PC-9 (cell line): Measurements from ENCODE around the gene SH3RF3. TPM values are rescaled to one million over a fixed set of nuclear protein-coding genes. Genes with fewer than 3 reads are reported as not detected.

Experiments used
- BruUV-seq: library from RNA; stranded (reverse); fragments of 400-500 nt; replicated peaks from 2 replicates; lab custom pipeline; 2021; lab: Mats Ljungman, UMichigan
- CTCF ChIA-PET: fragments of 300-600 bp; sonication (Branson Sonifier 250); formaldehyde crosslinking; loops from one replicate; lab custom pipeline; 2022; ENCODE audit warnings: antibody characterized with exemption; lab: Charles Lee
- POLR2A ChIA-PET: fragments of 300-600 bp; sonication (Branson Sonifier 250); formaldehyde crosslinking; loops from one replicate; lab custom pipeline; 2022; ENCODE audit warnings: antibody characterized with exemption; ENCODE audit not compliant: unreplicated experiment; lab: Charles Lee
- DNase-seq, 2 experiments: peaks; one replicate each; pipeline versions ENCODE4 v3.0.0 to v3.0.0-alpha.2; 2015 to 2022; ENCODE audit warnings: mixed read lengths in 1 of 2
- H2AFZ ChIP-seq: fragments of 200-600 bp; sonication (generic); 2 replicates; pipeline ENCODE4 v1.8.1; 2017; ENCODE audit warnings: antibody characterized with exemption
- H3F3A ChIP-seq: fragments of 200-600 bp; sonication (generic); 2 replicates; pipeline ENCODE4 v1.8.1; 2017; ENCODE audit warnings: antibody characterized with exemption, mild to moderate bottlenecking, low read depth; ENCODE audit not compliant: insufficient read depth
- H3K27ac ChIP-seq: fragments of 200-600 bp; sonication (generic); 2 replicates; pipeline ENCODE4 v1.6.1; 2016; ENCODE audit warnings: mixed run types
- H3K27me3 ChIP-seq: fragments of 200-600 bp; sonication (generic); 2 replicates; pipeline ENCODE4 v1.6.1; 2016; ENCODE audit warnings: low read depth, mixed run types; ENCODE audit not compliant: insufficient read depth
- H3K36me3 ChIP-seq: fragments of 200-600 bp; sonication (generic); 2 replicates; pipeline ENCODE4 v1.6.1; 2016; ENCODE audit warnings: low read depth, mixed run types
- H3K4me1 ChIP-seq: fragments of 200-600 bp; sonication (generic); replicated peaks from 2 replicates; pipeline ENCODE4 v1.6.1; 2016; ENCODE audit warnings: mixed run types; ENCODE audit not compliant: insufficient read depth
- H3K4me2 ChIP-seq: fragments of 200-600 bp; sonication (generic); 2 replicates; pipeline ENCODE4 v1.6.1; 2017; ENCODE audit warnings: mixed run types
- H3K4me3 ChIP-seq: fragments of 200-600 bp; sonication (generic); 2 replicates; pipeline ENCODE4 v1.6.1; 2016; ENCODE audit warnings: mixed run types
- H3K79me2 ChIP-seq: fragments of 200-600 bp; sonication (generic); 2 replicates; pipeline ENCODE4 v1.6.1; 2017; ENCODE audit warnings: low read depth, mixed run types
- H3K9me2 ChIP-seq: fragments of 200-600 bp; sonication (generic); 2 replicates; pipeline ENCODE4 v1.8.1; 2017; ENCODE audit warnings: mild to moderate bottlenecking; ENCODE audit not compliant: insufficient read depth
- H3K9me3 ChIP-seq: fragments of 200-600 bp; sonication (generic); 2 replicates; pipeline ENCODE4 v1.8.1; 2016; ENCODE audit warnings: low read depth; ENCODE audit not compliant: insufficient read depth
- H4K20me1 ChIP-seq: fragments of 200-600 bp; sonication (generic); 2 replicates; pipeline ENCODE4 v1.8.1; 2017; ENCODE audit not compliant: insufficient read depth
- EZH2 ChIP-seq: fragments of 200-600 bp; sonication (generic); IDR thresholded peaks from 2 replicates; pipeline ENCODE4 v1.8.0; 2017; ENCODE audit warnings: antibody characterized with exemption, low read depth
- intact Hi-C: fragments of 100-400 bp; cut with micrococcal nuclease; formaldehyde crosslinking; loops from one replicate; pipeline ENCODE4 v1.10.0; 2022; ENCODE audit not compliant: unreplicated experiment
- total RNA-seq: library from RNA; stranded (reverse); gene quantifications from 2 replicates; pipeline ENCODE4 v1.2.3, GENCODE V29; 2021
- TF ChIP-seq, protein P1 (sequence below): fragments of 200-600 bp; sonication (generic); conservative IDR thresholded peaks from 2 replicates; pipeline ENCODE4 v1.6.1; 2017; ENCODE audit warnings: mixed run types, antibody characterized with exemption, mild to moderate bottlenecking, moderate library complexity

SH3RF3 gene
- total RNA-seq, 1 experiment from 2014 or later, result 6.1 TPM

DNA sequence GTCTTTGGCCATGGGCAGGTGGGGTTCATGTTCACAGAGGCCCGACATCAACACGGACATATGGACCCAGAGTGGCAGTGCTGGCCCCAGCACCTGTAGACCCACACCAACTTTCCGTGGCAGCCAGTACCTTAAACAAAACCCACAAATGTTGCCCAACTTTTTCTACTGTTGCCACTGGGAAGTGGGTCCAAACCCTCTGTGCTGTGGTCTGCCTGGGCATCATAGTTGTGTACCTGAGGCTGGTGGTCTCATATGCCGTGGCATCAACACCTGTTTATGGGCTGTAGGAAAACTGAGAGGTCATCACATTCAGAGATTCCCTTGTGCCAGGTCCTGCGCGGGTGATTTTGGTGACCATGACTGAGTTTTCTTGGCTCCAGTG lies 79.9 kb downstream of the SH3RF3 start:
- Histone ChIP-seq H3K27ac (peak overlapping the region; percentile 55), H3K27me3 (no peaks in the 10 kb centered on the region), H3K79me2 (peaks cover 62% of the 10 kb centered on the region), H4K20me1 (0 out of 2 replicates have a peak, but pooled peaks cover 4% of the 10 kb centered on the region), H3K36me3 (no peaks in the 10 kb centered on the region), H3K9me3 (no peaks in the 10 kb centered on the region), H3F3A (peaks cover 36% of the 10 kb centered on the region; the same call in 1 of the 2 replicates), H3K4me1 (peaks cover 65% of the 10 kb centered on the region), H2AFZ (no peak overlapping the region), H3K4me3 (peak overlapping the region; percentile 2; the same call in 1 of the 2 replicates), H3K4me2 (peak overlapping the region; percentile 65), H3K9me2 (no peaks in the 10 kb centered on the region)
- no TSS peak for BruUV-seq
- ChIA-PET CTCF (interaction anchor here (0.7 kb wide), 1 partner anchor 199 kb away, joined by 4 read pairs; no protein-coding TSS in a partner anchor), POLR2A (interaction anchor here (0.6 kb wide), 1 partner anchor 270 kb away, joined by 4 read pairs; no protein-coding TSS in a partner anchor)
- intact Hi-C loops, result no loop called here
- no peak for TF ChIP-seq EZH2
- TF ChIP-seq, protein P1, sequence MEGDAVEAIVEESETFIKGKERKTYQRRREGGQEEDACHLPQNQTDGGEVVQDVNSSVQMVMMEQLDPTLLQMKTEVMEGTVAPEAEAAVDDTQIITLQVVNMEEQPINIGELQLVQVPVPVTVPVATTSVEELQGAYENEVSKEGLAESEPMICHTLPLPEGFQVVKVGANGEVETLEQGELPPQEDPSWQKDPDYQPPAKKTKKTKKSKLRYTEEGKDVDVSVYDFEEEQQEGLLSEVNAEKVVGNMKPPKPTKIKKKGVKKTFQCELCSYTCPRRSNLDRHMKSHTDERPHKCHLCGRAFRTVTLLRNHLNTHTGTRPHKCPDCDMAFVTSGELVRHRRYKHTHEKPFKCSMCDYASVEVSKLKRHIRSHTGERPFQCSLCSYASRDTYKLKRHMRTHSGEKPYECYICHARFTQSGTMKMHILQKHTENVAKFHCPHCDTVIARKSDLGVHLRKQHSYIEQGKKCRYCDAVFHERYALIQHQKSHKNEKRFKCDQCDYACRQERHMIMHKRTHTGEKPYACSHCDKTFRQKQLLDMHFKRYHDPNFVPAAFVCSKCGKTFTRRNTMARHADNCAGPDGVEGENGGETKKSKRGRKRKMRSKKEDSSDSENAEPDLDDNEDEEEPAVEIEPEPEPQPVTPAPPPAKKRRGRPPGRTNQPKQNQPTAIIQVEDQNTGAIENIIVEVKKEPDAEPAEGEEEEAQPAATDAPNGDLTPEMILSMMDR, result no peak
- no peak for DNase-seq

DNA sequence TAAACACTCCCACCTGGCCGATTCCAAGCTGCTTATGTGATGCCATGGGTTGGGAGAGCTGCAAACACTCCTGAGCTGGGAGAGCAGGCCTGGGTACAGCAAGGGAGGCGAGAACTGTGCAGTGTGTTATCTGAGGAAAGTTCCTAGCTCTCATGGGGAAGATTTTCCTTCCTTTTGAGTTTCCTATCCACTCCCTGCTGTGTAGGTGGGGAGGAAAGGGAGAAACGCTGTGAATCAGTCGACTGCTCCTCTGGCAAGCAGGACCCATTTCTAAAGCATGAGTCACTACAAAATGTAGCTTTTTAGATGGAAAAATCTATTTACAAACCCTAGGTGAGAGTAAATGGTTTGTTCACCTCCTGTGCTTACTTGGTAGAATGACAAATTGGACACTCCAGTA lies 80.4 kb downstream of the SH3RF3 start:
- Histone ChIP-seq H3K4me1 (peaks cover 70% of the 10 kb centered on the region), H3K27ac (peak overlapping the region; percentile 55), H3K27me3 (no peaks in the 10 kb centered on the region), H3K36me3 (no peaks in the 10 kb centered on the region), H3K9me3 (no peaks in the 10 kb centered on the region), H3K9me2 (no peaks in the 10 kb centered on the region), H3K79me2 (peaks cover 59% of the 10 kb centered on the region), H3K4me2 (peak overlapping the region; percentile 65), H4K20me1 (0 out of 2 replicates have a peak, but pooled peaks cover 4% of the 10 kb centered on the region), H2AFZ (no peak overlapping the region), H3K4me3 (peak overlapping the region; percentile 2; the same call in 1 of the 2 replicates), H3F3A (peaks cover 38% of the 10 kb centered on the region; the same call in 1 of the 2 replicates)
- POLR2A ChIA-PET, result interaction anchor here (0.6 kb wide), 2 partner anchors 90 to 269 kb away, joined by 4 to 6 read pairs; no protein-coding TSS in a partner anchor
- intact Hi-C loops, result no loop called here
- peak; percentile 37 to 81 for DNase-seq
- CTCF ChIA-PET, result interaction anchor here (0.7 kb wide), 1 partner anchor 198 kb away, joined by 4 read pairs; no protein-coding TSS in a partner anchor
- BruUV-seq, result no TSS peak
- TF ChIP-seq, protein P1, result no peak
- no peak for TF ChIP-seq EZH2

DNA sequence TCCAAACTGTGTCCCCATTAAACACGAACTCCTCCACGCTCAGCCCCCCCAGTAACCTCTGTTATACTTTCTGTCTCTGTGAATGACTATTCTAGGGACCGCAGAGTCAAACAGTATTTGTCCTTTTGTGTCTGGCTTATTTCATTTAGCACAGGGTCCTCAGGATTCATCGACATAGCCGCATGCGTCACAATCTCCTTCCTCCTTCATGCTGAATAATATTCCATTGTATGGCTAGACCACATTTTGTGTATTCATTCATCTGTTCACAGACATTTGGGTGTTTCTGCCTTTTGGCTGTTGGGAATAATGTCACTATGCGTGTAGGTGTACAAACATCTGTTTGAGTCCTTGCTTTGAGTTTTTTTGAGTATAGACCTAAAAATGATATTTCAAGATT lies 80.9 kb downstream of the SH3RF3 start:
- no peaks in the 10 kb centered on the region for H3K36me3 ChIP-seq
- no peak overlapping the region for H2AFZ ChIP-seq
- POLR2A ChIA-PET, result interaction anchor here (0.6 kb wide), 2 partner anchors 31 to 91 kb away, joined by 4 to 6 read pairs; no protein-coding TSS in a partner anchor
- no peaks in the 10 kb centered on the region for H3K9me3 ChIP-seq
- CTCF ChIA-PET, result no interaction called here
- H3K27ac ChIP-seq, result peak overlapping the region; percentile 55
- intact Hi-C loops, result loop anchor here (5.0 kb wide), 2 partner anchors 122 to 197 kb away; no protein-coding TSS in a partner anchor
- TF ChIP-seq, protein P1, result no peak
- no peak for TF ChIP-seq EZH2
- H3K79me2 ChIP-seq, result peaks cover 60% of the 10 kb centered on the region
- H3K4me2 ChIP-seq, result peak overlapping the region; percentile 65
- H3K4me3 ChIP-seq, result peak overlapping the region; percentile 2; the same call in 1 of the 2 replicates
- H3F3A ChIP-seq, result peaks cover 44% of the 10 kb centered on the region; the same call in 1 of the 2 replicates
- H3K27me3 ChIP-seq, result no peaks in the 10 kb centered on the region
- 0 out of 2 replicates have a peak, but pooled peaks cover 4% of the 10 kb centered on the region for H4K20me1 ChIP-seq
- no peak for DNase-seq
- H3K9me2 ChIP-seq, result no peaks in the 10 kb centered on the region
- no TSS peak for BruUV-seq
- peaks cover 75% of the 10 kb centered on the region for H3K4me1 ChIP-seq
